Ishikawa (cell line): ENCODE results near the gene TMEM8B.

Experiments used
- CEBPB ChIP-seq: IDR thresholded peaks from 2 replicates; pipeline ENCODE4 v1.6.1; 2012
- CREB1 ChIP-seq: IDR thresholded peaks from 2 replicates; pipeline ENCODE4 v1.6.1; 2012; ENCODE audit warnings: low read depth
- EGR1 ChIP-seq: IDR thresholded peaks from 2 replicates; pipeline ENCODE4 v1.6.1; 2012
- EP300 ChIP-seq: IDR thresholded peaks from 2 replicates; pipeline ENCODE4 v1.6.1; 2012; ENCODE audit warnings: borderline replicate concordance
- FOXM1 ChIP-seq: IDR thresholded peaks from 2 replicates; pipeline ENCODE4 v1.6.1; 2012; ENCODE audit warnings: low read depth, borderline replicate concordance
- MAX ChIP-seq: IDR thresholded peaks from 2 replicates; pipeline ENCODE4 v1.6.1; 2012
- NFIC ChIP-seq: IDR thresholded peaks from 2 replicates; pipeline ENCODE4 v1.6.1; 2012
- RAD21 ChIP-seq: IDR thresholded peaks from 2 replicates; pipeline ENCODE4 v1.6.1; 2012; ENCODE audit warnings: low read depth
- REST ChIP-seq: IDR thresholded peaks from 2 replicates; pipeline ENCODE4 v1.6.1; 2012; ENCODE audit warnings: low read depth, mild to moderate bottlenecking
- TAF1 ChIP-seq: IDR thresholded peaks from 2 replicates; pipeline ENCODE4 v1.6.1; 2012; ENCODE audit warnings: low read depth, mild to moderate bottlenecking
- TCF12 ChIP-seq: IDR thresholded peaks from 2 replicates; pipeline ENCODE4 v1.6.1; 2012; ENCODE audit warnings: low read depth
- TEAD4 ChIP-seq: IDR thresholded peaks from 2 replicates; pipeline ENCODE4 v1.6.1; 2012
- YY1 ChIP-seq: IDR thresholded peaks from 2 replicates; pipeline ENCODE4 v1.6.1; 2012; ENCODE audit warnings: low read depth
- ZBTB7A ChIP-seq: IDR thresholded peaks from 2 replicates; pipeline ENCODE4 v1.6.1; 2012; ENCODE audit warnings: low read depth
- TF ChIP-seq, protein P1 (sequence below): IDR thresholded peaks from 2 replicates; pipeline ENCODE4 v1.6.1; 2012

TMEM8B gene

DNA sequence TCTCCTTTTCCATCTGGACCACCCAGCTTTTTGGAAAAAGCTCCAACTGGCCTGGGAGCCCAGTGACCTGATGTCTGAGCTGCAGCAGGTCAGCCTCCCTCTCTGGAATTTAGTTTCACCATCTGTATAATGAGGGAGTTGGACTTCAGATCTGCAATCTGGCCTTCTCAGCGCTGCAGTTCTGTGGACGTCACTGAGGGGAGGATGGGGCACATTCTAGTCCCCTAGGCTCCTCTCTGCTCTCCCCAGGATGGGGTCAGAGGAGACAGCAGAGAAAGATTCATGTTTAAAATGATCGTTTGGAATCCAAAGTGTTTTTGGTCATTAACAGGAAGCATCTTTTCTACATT, 30.9 kb downstream of the TMEM8B start:
- no peak for TF ChIP-seq TCF12
- TF ChIP-seq MAX: no peak
- TF ChIP-seq TAF1: no peak
- no peak for TF ChIP-seq EGR1

- no peak for TF ChIP-seq TCF12
- TF ChIP-seq REST: no peak
- TF ChIP-seq RAD21: no peak
- no peak for TF ChIP-seq TEAD4
- TF ChIP-seq, protein P1, sequence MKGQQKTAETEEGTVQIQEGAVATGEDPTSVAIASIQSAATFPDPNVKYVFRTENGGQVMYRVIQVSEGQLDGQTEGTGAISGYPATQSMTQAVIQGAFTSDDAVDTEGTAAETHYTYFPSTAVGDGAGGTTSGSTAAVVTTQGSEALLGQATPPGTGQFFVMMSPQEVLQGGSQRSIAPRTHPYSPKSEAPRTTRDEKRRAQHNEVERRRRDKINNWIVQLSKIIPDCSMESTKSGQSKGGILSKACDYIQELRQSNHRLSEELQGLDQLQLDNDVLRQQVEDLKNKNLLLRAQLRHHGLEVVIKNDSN: no peak
These were observed 32.3 kb downstream of the TMEM8B start for GRCh38 chr9:35861161-35861897.

- TF ChIP-seq EP300 (no peak), NFIC (no peak), CEBPB (no peak), CREB1 (no peak), REST (no peak), ZBTB7A (no peak), YY1 (no peak), MAX (no peak), FOXM1 (no peak), TAF1 (no peak)
- TF ChIP-seq, protein P1: no peak
These were observed 33.3 kb downstream of the TMEM8B start for GRCh38 chr9:35862328-35862727.

GRCh38 chr9:35863583-35863982, 34.6 kb downstream of the TMEM8B start:
- TF ChIP-seq EP300: no peak
- no peak for TF ChIP-seq REST
- no peak for TF ChIP-seq TEAD4
- no peak for TF ChIP-seq TAF1
- TF ChIP-seq CEBPB: no peak
- no peak for TF ChIP-seq CREB1
- TF ChIP-seq NFIC: no peak
- TF ChIP-seq YY1: no peak
- no peak for TF ChIP-seq RAD21
- TF ChIP-seq, protein P1: no peak
- no peak for TF ChIP-seq TCF12
- no peak for TF ChIP-seq EGR1
- TF ChIP-seq FOXM1: no peak
- TF ChIP-seq ZBTB7A: no peak
- TF ChIP-seq MAX: no peak
